HG03175 (cell line): ENCODE results near the gene DYRK4.

Source experiments
- ATAC-seq: cut with Tn5 transposase; IDR thresholded peaks from one replicate; pipeline ENCODE4 v1.9.1; 2021; ENCODE audit warnings: mild to moderate bottlenecking, moderate library complexity; ENCODE audit not compliant: unreplicated experiment

The DYRK4 gene

DNA sequence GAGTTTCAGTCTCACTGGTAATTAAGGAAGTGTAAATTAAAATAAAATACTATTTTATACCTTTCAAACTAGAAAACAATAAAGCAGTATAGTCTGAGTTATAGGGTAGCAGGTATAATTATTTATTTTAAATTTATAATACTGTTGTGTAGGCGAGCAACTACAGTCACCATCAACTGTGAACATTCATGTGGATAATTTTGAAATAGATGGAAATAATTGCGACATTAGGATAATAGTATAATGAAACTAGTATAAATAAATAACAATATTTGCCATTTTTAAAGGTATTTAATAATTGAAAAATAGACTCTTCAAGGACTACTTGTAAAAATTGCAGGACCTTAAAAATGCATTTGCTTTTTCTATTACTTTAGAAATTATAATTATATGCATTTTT is 3.8 kb upstream of the DYRK4 start:
- ATAC-seq = no peak

GRCh38 chr12:4563336-4563735 is 1.3 kb downstream of the DYRK4 start:
- ATAC-seq = no peak

GRCh38 chr12:4564818-4565217 is 2.8 kb downstream of the DYRK4 start:
- ATAC-seq = no peak

DNA sequence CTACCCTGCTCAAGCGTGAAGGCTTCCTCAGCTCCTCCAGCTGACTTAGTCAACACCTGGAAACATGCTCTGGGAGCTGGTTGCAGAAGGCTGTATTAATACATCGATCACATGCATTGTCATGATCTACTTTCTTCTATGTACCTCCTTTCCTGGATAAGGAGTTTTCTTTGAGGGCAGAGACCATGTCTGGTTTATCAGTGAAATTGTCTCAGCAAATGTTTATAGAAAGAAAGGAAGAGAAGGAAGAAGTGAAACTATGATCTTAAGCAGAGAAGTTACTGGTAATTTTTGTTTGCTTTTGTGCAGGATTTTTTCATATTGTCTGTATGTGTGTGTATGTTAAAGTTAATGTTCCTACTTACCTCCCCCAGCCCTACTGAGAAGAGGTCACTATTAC is 4.5 kb downstream of the DYRK4 start:
- no peak for ATAC-seq

GRCh38 chr12:4567073-4567881 is 5.3 kb downstream of the DYRK4 start:
- ATAC-seq = peak; percentile 64

GRCh38 chr12:4569261-4569660 is 7.3 kb downstream of the DYRK4 start:
- ATAC-seq = no peak

GRCh38 chr12:4572680-4573079 is 10.7 kb downstream of the DYRK4 start:
- ATAC-seq = no peak

- no peak for ATAC-seq
Measured at GRCh38 chr12:4579305-4580102, 17.5 kb downstream of the DYRK4 start.

DNA sequence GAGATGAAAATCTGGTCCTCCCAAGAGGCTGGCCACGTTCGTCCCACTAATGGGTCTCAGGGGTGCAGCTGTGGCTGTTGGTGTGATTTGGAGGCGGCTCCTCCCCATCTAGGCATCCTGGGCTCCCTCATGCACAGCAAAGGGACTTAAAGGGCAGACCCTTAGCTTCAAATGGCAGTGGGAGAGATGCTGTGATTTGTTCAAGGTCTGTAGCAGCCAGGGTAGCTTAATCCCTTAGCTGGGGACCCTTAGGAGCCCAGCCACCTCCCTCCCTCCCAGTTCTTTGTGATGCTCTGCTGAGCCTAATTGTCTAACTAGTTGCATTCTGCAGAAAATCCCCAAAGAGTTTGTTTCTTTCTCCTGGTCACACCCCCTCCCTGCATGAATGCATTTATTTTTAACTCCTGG is 18.3 kb downstream of the DYRK4 start:
- no peak for ATAC-seq

DNA sequence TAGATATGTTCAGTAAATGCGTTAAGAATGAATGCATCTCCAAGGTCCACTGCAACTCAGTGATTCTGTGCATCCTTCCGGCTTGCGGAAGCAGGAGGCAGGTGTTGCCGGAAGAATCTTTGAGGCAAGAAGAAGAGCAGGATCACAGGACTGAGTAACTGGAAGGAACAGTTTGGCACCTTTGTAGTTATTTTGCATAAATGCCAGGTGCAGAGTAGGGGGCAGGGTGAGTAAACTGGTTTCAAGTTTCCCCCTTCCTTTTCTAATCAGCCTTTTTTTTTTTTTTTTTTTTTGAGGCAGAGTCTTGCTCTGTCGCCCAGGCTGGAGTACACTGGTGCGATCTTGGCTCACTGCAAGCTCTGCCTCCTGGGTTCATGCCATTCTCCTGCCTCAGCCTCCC is 22.3 kb downstream of the DYRK4 start:
- no peak for ATAC-seq

- ATAC-seq = no peak
Measured at GRCh38 chr12:4584896-4585295, 22.9 kb downstream of the DYRK4 start.

DNA sequence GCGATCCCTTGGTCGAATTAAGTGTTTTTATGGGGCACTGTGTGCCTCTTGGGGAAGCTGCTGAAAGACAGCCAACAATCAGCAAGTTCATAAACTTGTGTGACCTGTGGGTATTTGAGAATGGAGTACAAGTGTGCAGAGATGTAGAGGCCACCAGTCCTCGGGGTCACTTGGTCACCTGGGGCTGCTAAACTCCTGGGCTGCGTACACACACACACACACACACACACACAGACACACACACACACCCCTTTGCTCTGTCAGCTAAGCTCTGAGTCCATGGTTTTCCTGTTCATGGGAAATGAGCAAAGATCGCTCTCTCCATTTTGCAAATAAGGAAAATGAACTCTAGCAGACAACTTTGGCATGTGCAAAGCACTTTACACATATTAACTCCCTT is 24.5 kb downstream of the DYRK4 start:
- ATAC-seq = no peak

- ATAC-seq = no peak
Measured at GRCh38 chr12:4587108-4587507, 25.1 kb downstream of the DYRK4 start.

GRCh38 chr12:4588916-4589315 is 26.9 kb downstream of the DYRK4 start:
- no peak for ATAC-seq

GRCh38 chr12:4589941-4590340 is 27.9 kb downstream of the DYRK4 start:
- no peak for ATAC-seq

GRCh38 chr12:4591180-4591687 is 29.2 kb downstream of the DYRK4 start:
- ATAC-seq = no peak

- no peak for ATAC-seq
Measured at GRCh38 chr12:4595881-4596280, 33.9 kb downstream of the DYRK4 start.

- no peak for ATAC-seq
Measured at GRCh38 chr12:4603421-4603820, 41.4 kb downstream of the DYRK4 start.

- ATAC-seq = no peak
Measured at GRCh38 chr12:4603946-4604345, 41.9 kb downstream of the DYRK4 start.

DNA sequence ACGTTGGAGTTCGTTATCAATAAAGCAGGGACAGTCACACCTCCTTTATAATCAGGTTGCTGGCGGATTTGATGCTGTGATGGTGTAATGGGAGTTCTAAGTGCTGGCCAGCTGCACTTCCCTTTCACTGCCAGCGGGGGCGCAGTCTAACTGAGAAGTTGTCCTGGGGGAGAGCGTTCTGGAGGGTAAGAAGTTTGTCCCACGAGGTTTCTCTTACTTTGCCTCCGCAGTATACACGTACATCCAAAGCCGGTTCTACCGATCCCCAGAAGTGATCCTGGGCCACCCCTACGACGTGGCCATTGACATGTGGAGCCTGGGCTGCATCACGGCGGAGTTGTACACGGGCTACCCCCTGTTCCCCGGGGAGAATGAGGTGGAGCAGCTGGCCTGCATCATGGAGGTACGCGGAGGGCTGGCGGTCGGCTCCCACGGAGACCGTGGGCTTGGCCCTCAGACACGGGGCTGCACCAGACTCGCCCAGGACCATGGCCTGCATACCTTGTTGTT is 42.7 kb downstream of the DYRK4 start:
- peak; percentile 94 for ATAC-seq

DNA sequence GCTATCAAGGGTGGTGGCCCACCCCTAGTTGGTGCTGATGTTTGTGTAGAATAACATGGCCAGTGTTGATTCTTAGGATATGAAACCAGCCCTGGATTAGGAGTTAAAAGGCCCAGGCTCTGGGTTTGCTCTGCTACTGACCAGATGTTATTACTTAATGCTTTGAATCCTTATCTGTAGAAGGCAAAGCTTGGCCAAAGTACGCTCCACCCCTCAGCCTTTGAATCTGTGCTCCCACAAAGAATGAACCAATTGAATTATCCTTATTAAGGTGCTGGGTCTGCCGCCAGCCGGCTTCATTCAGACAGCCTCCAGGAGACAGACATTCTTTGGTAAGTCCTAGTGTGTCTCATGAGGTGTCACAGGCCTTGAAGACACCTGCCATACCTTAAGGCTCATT is 45.0 kb downstream of the DYRK4 start:
- no peak for ATAC-seq

DNA sequence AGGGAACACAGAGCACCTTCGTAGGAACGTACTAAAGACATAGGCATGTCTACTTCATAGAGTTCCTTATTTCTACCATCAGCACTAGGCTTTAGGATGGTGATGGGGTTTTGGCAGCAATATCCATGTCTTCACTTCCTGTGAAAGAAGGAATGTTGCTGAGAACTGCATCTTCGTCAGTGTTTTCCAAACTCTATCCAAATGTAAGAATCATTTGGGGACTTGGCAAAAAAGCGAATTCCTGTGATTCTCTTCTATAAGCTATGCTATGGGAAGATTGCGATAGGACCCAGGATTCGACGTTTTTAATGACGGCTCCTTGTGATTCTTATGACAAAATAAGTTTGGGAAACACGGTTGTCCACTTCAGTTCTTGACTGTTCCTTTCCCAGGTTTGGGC is 47.1 kb downstream of the DYRK4 start:
- no peak for ATAC-seq
